Caco-2 (cell line): ENCODE measurements around the gene SOWAHD. TPM values are rescaled to one million over a fixed set of nuclear protein-coding genes. Genes with fewer than 3 reads are reported as not detected.

Experiments used
- Bru-seq: library from RNA; stranded (reverse); fragments of 400-500 nt; gene quantifications from one replicate; lab custom pipeline; 2021; lab: Mats Ljungman, UMichigan
- BruChase-seq, 2 experiments: library from RNA; stranded (reverse); fragments of 400-500 nt; gene quantifications; one replicate each; lab custom pipeline; 2021; lab: Mats Ljungman, UMichigan
- BruUV-seq: library from RNA; stranded (reverse); fragments of 400-500 nt; replicated peaks from 2 replicates; lab custom pipeline; 2021; lab: Mats Ljungman, UMichigan
- CTCF ChIA-PET: fragments of 300-600 bp; sonication (Branson Sonifier 250); formaldehyde crosslinking; loops from one replicate; lab custom pipeline; 2022; ENCODE audit warnings: antibody characterized with exemption; lab: Charles Lee
- POLR2A ChIA-PET: fragments of 300-600 bp; sonication (Branson Sonifier 250); formaldehyde crosslinking; loops from one replicate; lab custom pipeline; 2022; ENCODE audit warnings: antibody characterized with exemption; lab: Charles Lee
- DNase-seq, 2 experiments: peaks; one replicate each; pipeline versions ENCODE4 v3.0.0 to v3.0.0-alpha.2; 2020 to 2022
- H3K27me3 ChIP-seq: replicated peaks from 2 replicates; pipeline ENCODE4 v1.6.0; 2011; ENCODE audit warnings: low read length; ENCODE audit not compliant: control insufficient read depth, insufficient read depth
- H3K36me3 ChIP-seq: 2 replicates; pipeline ENCODE4 v1.5.1; 2011; ENCODE audit warnings: low read length; ENCODE audit not compliant: control insufficient read depth, insufficient read depth
- H3K4me1 ChIP-seq: fragments of 250-450 bp; sonication (Bioruptor Pico); 2 replicates; pipeline ENCODE4 v1.5.1; 2020; ENCODE audit warnings: mild to moderate bottlenecking
- H3K4me3 ChIP-seq: 2 replicates; pipeline ENCODE4 v1.5.1; 2011; ENCODE audit warnings: low read depth, mild to moderate bottlenecking, control low read depth, low read length
- H3K9me3 ChIP-seq: fragments of 250-450 bp; sonication (Bioruptor Pico); 2 replicates; pipeline ENCODE4 v1.5.1; 2020; ENCODE audit warnings: mild to moderate bottlenecking, moderate library complexity
- H3K27ac Mint-ChIP-seq: one replicate; pipeline ENCODE4 v1.8.0; 2022; ENCODE audit warnings: mixed read lengths; ENCODE audit not compliant: unreplicated experiment
- H3K27me3 Mint-ChIP-seq: one replicate; pipeline ENCODE4 v1.8.0; 2022; ENCODE audit warnings: mixed read lengths; ENCODE audit not compliant: insufficient read depth, unreplicated experiment
- H3K36me3 Mint-ChIP-seq: one replicate; pipeline ENCODE4 v1.8.0; 2022; ENCODE audit warnings: mild to moderate bottlenecking, mixed read lengths; ENCODE audit not compliant: insufficient read depth, unreplicated experiment
- H3K4me1 Mint-ChIP-seq: one replicate; pipeline ENCODE4 v1.8.0; 2022; ENCODE audit warnings: low read depth, mixed read lengths; ENCODE audit not compliant: unreplicated experiment
- H3K4me3 Mint-ChIP-seq: one replicate; pipeline ENCODE4 v1.8.0; 2022; ENCODE audit warnings: mild to moderate bottlenecking, moderate library complexity, mixed read lengths; ENCODE audit not compliant: unreplicated experiment
- H3K9me3 Mint-ChIP-seq: one replicate; pipeline ENCODE4 v1.8.0; 2022; ENCODE audit warnings: mixed read lengths; ENCODE audit not compliant: unreplicated experiment
- CTCF ChIP-seq, 2 experiments: fragments of 200-600 bp in 1 of 2; IDR thresholded peaks; 1 replicate in 1 of 2; 2 replicates in 1 of 2; pipeline versions ENCODE4 v1.5.1 to v1.8.0; 2011 to 2022; ENCODE audit warnings: antibody characterized with exemption in 1 of 2, control low read depth in 1 of 2, inconsistent platforms in 1 of 2, low read depth in 1 of 2, low read length in 1 of 2, mild to moderate bottlenecking in 1 of 2, moderate library complexity in 1 of 2; ENCODE audit not compliant: insufficient read depth in 1 of 2, severe bottlenecking in 1 of 2, unreplicated experiment in 1 of 2
- intact Hi-C: fragments of 100-400 bp; cut with micrococcal nuclease; formaldehyde crosslinking; loops from one replicate; pipeline ENCODE4 v1.10.0; 2022; ENCODE audit not compliant: unreplicated experiment
- long read RNA-seq: library from polyadenylated mRNA; stranded (forward); transcript quantifications from one replicate; pipeline ENCODE4 v2.0.0, GENCODE V29; 2022
- total RNA-seq: library from RNA; stranded (reverse); gene quantifications from 2 replicates; pipeline ENCODE4 v1.2.3, GENCODE V29; 2022

SOWAHD gene
- total RNA-seq: 2.0 and 2.2 TPM in 2 replicates
- Bru-seq, nascent RNA: percentile 28 among the genes with signal in this experiment
- percentile 39 among the genes with signal in this experiment for BruChase-seq, experiment 1, labeled RNA remaining after a 2-hour chase
- percentile 29 among the genes with signal in this experiment for BruChase-seq, experiment 2, labeled RNA remaining after a 6-hour chase
- long read RNA-seq, partial matches to known transcripts: 0 of 3 reads
- long read RNA-seq, other reads (novel, unspliced or antisense): 0 of 3 reads

- peak within 1 kb of the TSS; percentile 97 for H3K4me3 Mint-ChIP-seq
- Histone ChIP-seq H3K36me3 (no peaks in the 10 kb centered on the region), H3K9me3 (no peaks in the 10 kb centered on the region), H3K4me3 (peak within 1 kb of the TSS; percentile 46), H3K4me1 (no peaks in the 10 kb centered on the region), H3K27me3 (no peaks in the 10 kb centered on the region)
- H3K27me3 Mint-ChIP-seq: no peaks in the 10 kb centered on the region
- DNase-seq: peak; percentile 75 to 79
- POLR2A ChIA-PET: interaction anchor here (0.6 to 2.4 kb wide), 4 partner anchors 33 to 173 kb away, joined by 4 to 28 read pairs (median 13); partner anchors contain the start of genes RPL39, SEPTIN6 and UPF3B
- BruUV-seq: no TSS peak
- no peaks in the 10 kb centered on the region for H3K9me3 Mint-ChIP-seq
- no peaks in the 10 kb centered on the region for H3K36me3 Mint-ChIP-seq
- H3K4me1 Mint-ChIP-seq: peaks cover 14% of the 10 kb centered on the region
- H3K27ac Mint-ChIP-seq: peak within 1 kb of the TSS; percentile 92
- intact Hi-C loops: loop anchor here (10.0 kb wide), 1 partner anchor 243 kb away; no protein-coding TSS in a partner anchor
- CTCF ChIA-PET: interaction anchor here (0.7 to 2.4 kb wide), 9 partner anchors 22 to 340 kb away, joined by 3 to 9 read pairs (median 5); partner anchors contain the start of gene RPL39
- no peak for TF ChIP-seq CTCF (IDR thresholded peaks at IDR 0.05; ENCODE audit: insufficient read depth in 1 of 2, low read depth in 1 of 2, low read length in 1 of 2, severe bottlenecking in 1 of 2, unreplicated experiment in 1 of 2)
Observed at GRCh38 chrX:119757979-119758730, at the start of gene SOWAHD. TSS of gene SOWAHD (plus strand) at chrX:119758588. CDS start at chrX:119758668, 80 bp downstream.

GRCh38 chrX:119708936-119709335, 49.5 kb upstream of the SOWAHD start:
- Mint-ChIP-seq H3K36me3 (no peaks in the 10 kb centered on the region), H3K4me1 (no peaks in the 10 kb centered on the region), H3K4me3 (no peak overlapping the region), H3K27ac (no peak overlapping the region), H3K9me3 (no peaks in the 10 kb centered on the region), H3K27me3 (peaks cover 2% of the 10 kb centered on the region)
- no TSS peak for BruUV-seq
- Histone ChIP-seq H3K36me3 (no peaks in the 10 kb centered on the region), H3K4me1 (no peaks in the 10 kb centered on the region), H3K27me3 (no peaks in the 10 kb centered on the region), H3K9me3 (no peaks in the 10 kb centered on the region), H3K4me3 (no peak overlapping the region)
- TF ChIP-seq CTCF (IDR thresholded peaks at IDR 0.05; ENCODE audit: insufficient read depth in 1 of 2, low read depth in 1 of 2, low read length in 1 of 2, severe bottlenecking in 1 of 2, unreplicated experiment in 1 of 2): no peak
- DNase-seq: no peak
- intact Hi-C loops: no loop called here
- POLR2A ChIA-PET: no interaction called here
- CTCF ChIA-PET: no interaction called here

- Mint-ChIP-seq H3K4me3 (no peak overlapping the region), H3K27me3 (peaks cover 2% of the 10 kb centered on the region), H3K4me1 (no peaks in the 10 kb centered on the region), H3K9me3 (no peaks in the 10 kb centered on the region), H3K36me3 (no peaks in the 10 kb centered on the region), H3K27ac (no peak overlapping the region)
- Histone ChIP-seq H3K9me3 (no peaks in the 10 kb centered on the region), H3K4me1 (no peaks in the 10 kb centered on the region), H3K27me3 (no peaks in the 10 kb centered on the region), H3K36me3 (no peaks in the 10 kb centered on the region), H3K4me3 (no peak overlapping the region)
- ChIA-PET CTCF (no interaction called here), POLR2A (no interaction called here)
- intact Hi-C loops: no loop called here
- DNase-seq: no peak
- BruUV-seq: no TSS peak
- no peak for TF ChIP-seq CTCF (IDR thresholded peaks at IDR 0.05; ENCODE audit: insufficient read depth in 1 of 2, low read depth in 1 of 2, low read length in 1 of 2, severe bottlenecking in 1 of 2, unreplicated experiment in 1 of 2)
Observed at GRCh38 chrX:119709630-119710029, 48.8 kb upstream of the SOWAHD start.
